ENCODE results near the gene TMEM176A. TPM values are rescaled to one million over a fixed set of nuclear protein-coding genes. Genes with fewer than 3 reads are reported as not detected.

TMEM176A gene
- polyA plus RNA-seq, 1 experiment: 1.5 TPM

DNA sequence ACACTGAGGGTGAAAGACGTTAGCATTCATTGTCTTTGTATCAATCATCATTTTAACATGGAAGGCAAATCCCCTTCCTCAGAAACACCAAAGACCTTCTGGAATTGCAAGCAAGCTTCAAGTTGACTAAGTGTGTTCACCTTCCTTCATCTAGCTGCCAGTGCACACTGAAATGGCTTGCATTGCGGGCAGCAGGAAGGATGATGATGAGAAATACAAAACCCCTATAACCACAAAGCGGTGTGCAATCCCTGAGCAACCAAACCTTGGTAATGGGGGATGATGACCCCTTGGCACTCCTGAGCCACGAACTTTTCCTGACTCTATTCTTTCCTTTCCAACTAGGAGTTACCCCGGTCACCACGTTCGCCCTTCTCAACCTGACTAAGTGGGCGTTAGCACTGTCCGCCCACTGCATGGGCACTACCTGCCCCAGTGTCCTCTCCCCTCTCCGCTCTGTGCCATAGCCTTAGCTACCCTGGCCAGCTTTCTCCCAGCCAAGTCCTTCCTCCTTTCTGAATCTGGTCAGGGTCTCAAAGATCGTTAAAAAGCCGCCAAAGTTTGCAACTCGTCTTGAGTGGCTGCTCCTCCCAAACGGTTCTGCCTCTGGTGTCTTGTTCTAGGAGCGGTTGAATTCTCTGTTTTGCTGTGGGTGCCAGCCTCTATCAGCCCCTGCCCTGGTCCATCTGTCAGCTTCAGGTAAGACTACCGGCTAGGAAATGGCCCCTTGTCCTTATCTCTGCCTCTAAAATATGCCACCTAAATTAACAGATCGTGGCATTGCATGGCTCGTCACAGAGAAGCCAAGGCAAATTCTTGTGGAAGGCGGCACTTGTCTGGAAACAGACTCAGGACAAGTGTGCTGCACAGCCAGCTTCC is 51.2 kb downstream of the TMEM176A start:
- Histone ChIP-seq H3K27me3 (ENCODE audit: control insufficient read depth, insufficient read depth, low read length) (peaks cover 3% of the 10 kb centered on the region), H3K27ac (ENCODE audit: low read depth, low read length) (no peak overlapping the region), H3K4me3 (ENCODE audit: low read depth, low read length) (no peak overlapping the region), H3K9me3 (ENCODE audit: control insufficient read depth, insufficient read depth, low read length) (no peaks in the 10 kb centered on the region; the same call in 1 of the 2 replicates)
- POLR2A ChIA-PET: no interaction called here
- DNase-seq (ENCODE audit: low read depth, low spot score): no peak
- no peak for TF ChIP-seq CTCF (IDR thresholded peaks at IDR 0.05; ENCODE audit: low read depth, low read length)
- CTCF ChIA-PET: interaction anchor here (0.6 kb wide), 1 partner anchor 164 kb away, joined by 3 read pairs; no protein-coding TSS in a partner anchor

GRCh38 chr7:150852371-150852905 is 51.9 kb downstream of the TMEM176A start, which contains the start of gene AOC1:
AOC1 (plus strand) TSS chr7:150852517; CDS start chr7:150856471, 3,954 bp downstream.
- Histone ChIP-seq H3K27ac (ENCODE audit: low read depth, low read length) (no peak within 1 kb of the TSS), H3K27me3 (ENCODE audit: control insufficient read depth, insufficient read depth, low read length) (peaks cover 3% of the 10 kb centered on the region), H3K9me3 (ENCODE audit: control insufficient read depth, insufficient read depth, low read length) (peaks cover 2% of the 10 kb centered on the region; the same call in 1 of the 2 replicates), H3K4me3 (ENCODE audit: low read depth, low read length) (no peak within 1 kb of the TSS)
- DNase-seq (ENCODE audit: low read depth, low spot score): no peak
- POLR2A ChIA-PET: no interaction called here
- CTCF ChIA-PET: no interaction called here
- no peak for TF ChIP-seq CTCF (IDR thresholded peaks at IDR 0.05; ENCODE audit: low read depth, low read length)

DNA sequence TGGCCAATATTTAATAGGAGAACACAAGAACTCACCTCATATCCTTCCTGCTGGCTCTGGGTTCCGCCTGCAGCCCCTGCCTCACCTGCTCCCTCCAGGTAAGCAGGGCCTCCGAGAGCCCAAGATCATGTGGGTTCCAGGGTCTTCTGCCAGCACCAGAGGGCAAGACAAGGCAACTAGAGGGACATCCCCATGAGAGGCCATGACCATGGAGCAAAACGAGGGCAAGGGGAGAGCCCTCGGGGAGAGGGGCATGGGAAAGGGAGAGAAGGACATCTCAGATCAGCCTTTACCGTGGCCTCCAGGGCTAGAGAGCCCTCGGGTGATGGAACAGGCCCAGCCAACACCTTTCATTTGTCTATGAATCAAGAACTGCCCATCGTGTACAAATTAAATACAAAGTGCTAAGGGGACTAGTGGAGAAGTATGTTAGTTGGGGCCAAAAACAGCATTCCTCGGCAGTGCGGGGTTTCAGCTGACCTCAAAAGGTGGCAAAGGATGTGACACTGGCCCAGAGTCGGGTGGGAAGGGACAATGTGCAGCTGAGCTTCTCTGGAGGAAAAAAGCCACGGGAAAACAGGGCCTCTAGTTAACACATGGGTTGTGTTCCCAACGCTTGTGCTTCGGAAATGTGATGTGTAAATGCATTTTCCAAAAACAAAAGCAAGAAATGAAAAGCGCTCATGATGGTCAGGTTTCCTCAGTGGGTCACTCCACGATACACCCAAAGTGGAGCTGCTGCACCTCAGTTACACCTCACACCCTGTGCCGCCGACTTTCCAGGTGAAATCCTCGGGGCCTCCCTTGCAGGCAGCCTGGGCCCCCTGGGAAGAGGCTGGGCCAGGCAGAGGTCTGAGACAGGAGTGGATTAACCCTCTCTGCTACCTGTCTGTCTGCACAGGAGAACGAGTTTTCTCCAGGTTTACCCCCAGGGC is 53.8 kb downstream of the TMEM176A start:
- Histone ChIP-seq H3K4me3 (ENCODE audit: low read depth, low read length) (no peak overlapping the region), H3K9me3 (ENCODE audit: control insufficient read depth, insufficient read depth, low read length) (peaks cover 2% of the 10 kb centered on the region; the same call in 1 of the 2 replicates), H3K27me3 (ENCODE audit: control insufficient read depth, insufficient read depth, low read length) (peaks cover 3% of the 10 kb centered on the region), H3K27ac (ENCODE audit: low read depth, low read length) (no peak overlapping the region)
- DNase-seq (ENCODE audit: low read depth, low spot score): no peak
- ChIA-PET POLR2A (no interaction called here), CTCF (interaction anchor here (0.8 kb wide), 1 partner anchor 44 kb away, joined by 3 read pairs; no protein-coding TSS in a partner anchor)
- no peak for TF ChIP-seq CTCF (IDR thresholded peaks at IDR 0.05; ENCODE audit: low read depth, low read length)

Other genes starting within 250 kb of the TMEM176A start
- gene GIMAP4, start 233.4 kb upstream of the TMEM176A start, polyA plus RNA-seq (2011; rRNA removed): not detected in 2 replicates
- gene GIMAP6, start 168.4 kb upstream of the TMEM176A start, polyA plus RNA-seq (2011; rRNA removed): not detected in 2 replicates
- 0.10 and 0.11 TPM in 2 replicates for gene GIMAP2, start 115.1 kb upstream of the TMEM176A start, polyA plus RNA-seq (2011; rRNA removed)
- not detected in 2 replicates for gene GIMAP1, start 84.2 kb upstream of the TMEM176A start, polyA plus RNA-seq (2011; rRNA removed)
- gene GIMAP5, start 63.4 kb upstream of the TMEM176A start, polyA plus RNA-seq (2011; rRNA removed): not detected in 2 replicates
- gene TMEM176B, start 405 bp upstream of the TMEM176A start, polyA plus RNA-seq (2011; rRNA removed): 2.4 and 3.1 TPM in 2 replicates
- not detected in 2 replicates for gene AOC1, start 51.7 kb downstream of the TMEM176A start, polyA plus RNA-seq (2011; rRNA removed)
- gene KCNH2, start 177.6 kb downstream of the TMEM176A start, polyA plus RNA-seq (2011; rRNA removed): 1.3 and 2.0 TPM in 2 replicates
- gene NOS3, start 190.2 kb downstream of the TMEM176A start, polyA plus RNA-seq (2011; rRNA removed): 0.60 and 1.5 TPM in 2 replicates
- gene ATG9B, start 223.7 kb downstream of the TMEM176A start, polyA plus RNA-seq (2011; rRNA removed): 0.02 and 0.06 TPM in 2 replicates
- gene ABCB8, start 227.7 kb downstream of the TMEM176A start, polyA plus RNA-seq (2011; rRNA removed): 10.7 and 13.7 TPM in 2 replicates
- 0.07 and 0.11 TPM in 2 replicates for gene ASIC3, start 247.8 kb downstream of the TMEM176A start, polyA plus RNA-seq (2011; rRNA removed)

Measured in AG04450 (cell line).